DOHH2 (cell line): ENCODE data around the gene SPRING1.

Source experiments
- CTCF ChIP-seq: fragments of 200-600 bp; sonication (generic); IDR thresholded peaks from one replicate; pipeline ENCODE4 v1.5.1; 2014; ENCODE audit warnings: antibody characterized with exemption, mild to moderate bottlenecking, low read depth, low read length; ENCODE audit not compliant: poor library complexity, severe bottlenecking
- EZH2phosphoT487 ChIP-seq: fragments of 200-600 bp; sonication (generic); IDR thresholded peaks from 2 replicates; pipeline ENCODE4 v1.6.1; 2017; ENCODE audit warnings: borderline replicate concordance, mild to moderate bottlenecking, antibody characterized with exemption, low read length, moderate library complexity, mixed read lengths

GRCh38 chr12:116745554-116745953 lies 7.7 kb upstream of the SPRING1 start:
- TF ChIP-seq CTCF (no peak), EZH2phosphoT487 (no peak)
